GM18502 (cell line): ENCODE results near the gene PRR5L.

Source experiments
- ATAC-seq: cut with Tn5 transposase; IDR thresholded peaks from one replicate; pipeline ENCODE4 v1.9.1; 2021; ENCODE audit warnings: mild to moderate bottlenecking; ENCODE audit not compliant: unreplicated experiment, poor library complexity

PRR5L gene

DNA sequence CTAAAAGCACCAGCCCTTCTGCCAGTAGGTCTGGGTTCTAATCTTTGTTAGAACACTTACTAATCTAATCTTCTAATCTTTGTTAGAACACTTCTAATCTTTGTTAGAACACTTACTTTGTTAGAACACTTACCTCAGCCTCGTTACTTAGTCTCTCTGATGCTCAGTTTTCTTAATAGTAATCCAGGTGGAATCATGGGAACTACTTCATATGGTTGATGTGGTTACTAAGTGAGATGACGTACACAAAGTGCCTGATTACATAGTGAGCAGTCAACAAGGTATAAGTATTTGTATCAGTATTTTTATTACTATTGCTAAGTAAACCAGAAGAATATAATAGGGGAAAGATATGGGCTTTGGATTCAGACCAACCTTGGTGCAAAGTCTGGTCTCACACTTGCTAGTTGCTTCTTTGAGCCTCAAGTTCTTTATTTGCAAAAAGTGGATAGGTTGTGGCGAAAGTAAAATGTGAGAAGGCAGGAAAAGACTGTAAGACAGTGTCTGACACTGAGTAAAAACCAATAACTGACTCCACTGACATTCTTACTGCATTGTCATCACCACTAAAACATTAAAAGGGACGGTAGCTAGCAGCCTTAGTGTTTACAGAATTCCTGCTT, 130.2 kb downstream of the PRR5L start:
- no peak for ATAC-seq

DNA sequence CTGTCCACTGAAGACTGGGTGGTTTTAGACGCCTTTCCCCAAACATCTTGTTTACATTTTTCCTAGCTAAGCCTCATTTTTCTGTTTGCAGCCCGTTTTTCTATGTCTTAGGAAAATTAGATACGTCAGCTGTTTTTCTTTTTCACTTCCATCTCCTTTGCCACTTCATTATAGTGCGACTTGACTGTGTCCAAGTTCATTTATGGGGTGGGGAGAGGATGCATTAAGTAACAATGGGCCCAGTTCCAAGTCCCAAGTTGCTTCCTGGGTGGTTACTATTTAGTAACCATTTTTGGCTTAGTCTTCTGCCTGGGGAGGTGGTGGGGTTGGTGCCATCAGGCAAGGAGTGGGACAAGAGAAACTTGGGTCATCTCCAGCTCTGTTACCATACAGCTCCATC, 131.0 kb downstream of the PRR5L start:
- ATAC-seq, result no peak

GRCh38 chr11:36427876-36428275, 131.8 kb downstream of the PRR5L start:
- no peak for ATAC-seq

GRCh38 chr11:36431429-36432092, 135.5 kb downstream of the PRR5L start:
- no peak for ATAC-seq

DNA sequence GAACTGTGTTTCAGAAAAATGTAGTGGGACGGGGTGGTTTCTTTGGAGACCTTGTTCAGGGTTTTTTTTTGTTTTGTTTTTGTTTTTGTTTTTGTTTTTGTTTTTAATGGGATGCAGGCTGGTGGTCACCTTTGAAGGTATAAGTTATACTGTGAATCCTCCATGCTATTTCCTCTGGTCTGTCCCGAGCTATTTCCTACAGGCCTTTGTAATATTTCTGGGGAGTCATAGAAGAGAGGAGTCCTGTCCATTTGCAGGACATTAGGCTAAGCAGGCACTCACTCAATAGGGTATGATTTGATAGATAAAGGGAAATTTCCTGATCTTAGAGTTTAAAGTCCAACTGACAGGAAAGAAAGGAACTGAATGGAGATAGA, 136.0 kb downstream of the PRR5L start:
- no peak for ATAC-seq

DNA sequence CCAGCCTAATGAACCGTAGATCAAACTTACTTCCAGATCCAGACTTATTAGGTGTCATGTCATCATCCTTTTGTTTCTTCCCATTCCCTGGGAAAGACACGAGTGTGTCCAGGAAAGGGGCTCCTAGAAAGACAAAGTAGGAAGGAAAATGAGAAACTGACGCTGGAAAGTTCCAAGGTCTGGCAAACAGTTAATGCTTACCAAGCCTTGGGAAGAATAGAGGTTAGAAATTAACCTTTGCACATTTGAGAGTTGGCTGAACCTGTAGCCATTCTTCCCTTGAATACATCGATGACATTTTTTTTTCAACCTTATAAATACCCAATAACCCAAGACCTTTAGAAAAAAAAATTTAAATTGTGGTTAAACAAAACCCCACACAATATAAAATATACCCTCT, 136.7 kb downstream of the PRR5L start:
- ATAC-seq, result no peak

DNA sequence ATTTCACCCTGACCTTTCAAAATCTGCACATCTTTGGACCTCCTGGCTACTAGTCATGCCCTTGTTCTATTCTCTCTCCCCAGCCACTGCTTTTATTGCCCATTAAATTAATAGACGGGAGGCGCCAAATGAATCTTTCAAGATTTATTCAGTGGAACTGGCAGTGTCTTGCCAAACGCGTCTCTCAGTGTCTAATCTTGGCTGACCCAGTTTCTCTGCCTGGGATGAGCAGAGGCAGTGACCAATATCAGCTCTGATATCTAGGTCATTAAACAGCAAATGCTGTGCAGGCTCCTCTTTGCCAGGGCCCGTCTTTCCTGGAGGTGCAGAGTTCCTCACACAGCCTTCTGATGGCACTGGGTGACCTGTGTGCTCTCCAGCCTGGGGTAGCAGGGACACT, 140.0 kb downstream of the PRR5L start:
- no peak for ATAC-seq

DNA sequence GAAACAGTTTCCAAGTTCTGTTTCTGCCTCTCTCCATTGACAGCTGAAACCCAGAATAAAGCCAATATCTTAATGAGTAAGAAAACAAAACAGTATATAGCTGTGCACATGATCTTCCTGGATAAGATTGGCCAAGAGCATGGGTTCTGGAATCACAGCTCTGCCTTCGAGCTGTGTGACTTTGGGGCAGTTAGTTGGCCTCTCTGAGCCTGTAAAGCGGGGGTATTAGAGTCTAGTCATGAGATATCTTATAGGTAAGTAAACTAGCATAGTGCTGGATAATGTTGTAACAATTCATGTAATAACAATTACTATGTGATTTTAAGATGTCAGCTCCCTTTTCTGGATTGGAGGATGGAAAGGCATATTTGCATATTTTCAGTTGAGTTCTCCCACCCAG, 140.5 kb downstream of the PRR5L start:
- ATAC-seq, result no peak

- no peak for ATAC-seq
Observed at GRCh38 chr11:36437413-36437812, 141.3 kb downstream of the PRR5L start.

GRCh38 chr11:36438126-36438525, 142.0 kb downstream of the PRR5L start:
- ATAC-seq, result no peak

DNA sequence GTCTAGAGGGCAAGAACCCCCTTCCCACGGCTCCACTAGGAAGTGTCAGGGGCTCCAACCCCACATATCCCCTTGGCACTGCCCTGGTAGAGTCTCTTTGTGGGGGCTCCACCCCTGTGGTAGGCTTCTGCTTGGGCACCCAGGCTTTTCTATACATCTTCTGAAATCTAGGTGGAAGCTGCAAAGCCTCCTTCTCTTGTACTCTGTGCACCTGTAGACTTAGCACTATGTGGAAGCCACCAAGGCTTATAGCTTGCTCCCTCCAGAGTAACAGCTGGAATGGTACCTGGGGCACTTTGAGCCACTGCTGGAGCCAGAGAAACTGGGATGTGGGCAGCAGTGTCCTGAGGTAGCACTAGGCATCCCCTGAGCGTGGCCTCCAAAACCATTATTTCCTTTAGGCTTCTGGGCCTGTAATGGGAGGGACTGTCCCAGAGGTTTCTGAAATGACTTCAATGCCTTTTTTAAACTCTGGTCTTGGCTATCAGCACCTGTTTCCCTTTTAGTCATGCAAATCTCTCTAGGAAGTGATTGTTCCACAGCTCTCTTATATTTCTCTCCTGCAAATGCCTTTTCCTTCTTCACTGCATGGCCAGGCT, 145.6 kb downstream of the PRR5L start:
- peak; percentile 98 for ATAC-seq

- ATAC-seq, result no peak
Observed at GRCh38 chr11:36443661-36444060, 147.6 kb downstream of the PRR5L start.

GRCh38 chr11:36446135-36446534, 150.0 kb downstream of the PRR5L start:
- ATAC-seq, result no peak

DNA sequence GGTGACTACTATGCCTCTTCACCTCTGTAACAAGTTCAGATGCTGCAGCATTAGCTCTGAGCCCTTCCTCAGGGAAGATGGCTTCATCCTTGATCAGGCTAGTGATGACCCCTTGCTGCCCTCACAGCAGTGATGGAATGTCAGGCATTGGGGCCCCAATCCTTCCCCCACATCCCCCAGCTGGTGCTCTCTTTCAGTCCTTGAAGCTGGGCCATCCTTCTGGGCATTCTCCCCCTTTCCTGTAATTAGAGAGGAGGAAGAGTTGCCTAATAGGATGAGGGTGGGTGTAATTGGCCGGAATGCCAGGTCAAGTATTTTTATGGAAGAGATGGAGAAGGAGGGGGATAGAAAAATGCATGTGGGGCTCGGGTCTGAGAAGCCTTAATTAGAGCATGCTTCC, 151.4 kb downstream of the PRR5L start:
- ATAC-seq, result no peak

- no peak for ATAC-seq
Observed at GRCh38 chr11:36447947-36448346, 151.9 kb downstream of the PRR5L start.

- peak; percentile 21 for ATAC-seq
Observed at GRCh38 chr11:36449561-36450096, 153.5 kb downstream of the PRR5L start.

- ATAC-seq, result peak; percentile 79
Observed at GRCh38 chr11:36450110-36450572, 154.1 kb downstream of the PRR5L start.

- ATAC-seq, result no peak
Observed at GRCh38 chr11:36451045-36451444, 155.0 kb downstream of the PRR5L start.

DNA sequence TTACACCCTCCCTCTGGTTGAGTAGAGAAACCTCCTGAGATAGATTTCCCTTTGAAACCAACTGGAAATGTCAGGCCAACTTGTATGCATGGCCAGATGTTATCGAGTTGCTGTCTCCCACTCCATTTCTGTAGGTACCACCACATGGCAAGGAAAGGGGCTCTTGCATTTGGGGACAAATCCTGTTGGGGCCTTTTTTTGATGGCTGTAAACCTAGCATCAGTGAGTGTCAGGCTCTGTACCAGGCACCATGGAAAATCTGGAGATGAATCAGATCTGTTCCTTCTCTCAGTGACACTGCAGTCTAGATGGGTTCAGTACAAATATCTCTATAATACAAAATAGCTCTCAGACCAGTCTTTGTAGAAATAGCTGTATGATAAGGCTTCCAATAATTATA, 155.6 kb downstream of the PRR5L start:
- no peak for ATAC-seq

DNA sequence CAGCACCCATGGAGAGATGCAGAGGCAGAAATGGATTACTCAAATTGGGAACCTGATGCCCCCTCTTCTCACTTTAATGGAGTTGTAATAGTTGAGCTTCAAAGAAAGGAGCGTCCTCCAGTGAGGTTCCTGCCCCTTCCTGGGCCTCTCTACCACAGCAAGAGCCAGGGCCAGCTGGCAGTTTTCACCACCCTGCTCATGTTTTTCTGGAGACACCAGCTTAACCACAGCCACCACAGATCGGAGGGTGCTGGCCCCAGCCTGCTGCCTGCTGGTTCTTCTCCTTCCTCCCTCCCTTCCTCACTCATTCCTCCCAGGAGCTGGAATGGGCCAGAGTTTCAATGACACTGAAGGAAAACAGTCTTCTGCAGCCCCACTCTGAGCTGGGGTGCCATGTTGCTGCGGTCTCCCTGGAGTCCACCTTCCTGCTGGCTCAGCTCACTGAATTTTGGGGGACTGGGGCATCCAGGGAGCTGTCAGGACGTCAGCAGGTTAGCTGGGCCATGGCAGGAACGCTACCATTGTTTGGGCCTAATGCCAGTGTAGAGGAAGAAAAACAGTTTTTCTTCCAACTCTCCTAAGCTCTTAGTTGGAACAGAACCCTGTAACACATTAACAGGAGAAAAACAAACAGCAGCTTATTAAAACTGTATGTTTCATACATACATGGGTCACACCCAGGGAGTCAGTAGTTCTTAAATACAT, 156.3 kb downstream of the PRR5L start:
- no peak for ATAC-seq

DNA sequence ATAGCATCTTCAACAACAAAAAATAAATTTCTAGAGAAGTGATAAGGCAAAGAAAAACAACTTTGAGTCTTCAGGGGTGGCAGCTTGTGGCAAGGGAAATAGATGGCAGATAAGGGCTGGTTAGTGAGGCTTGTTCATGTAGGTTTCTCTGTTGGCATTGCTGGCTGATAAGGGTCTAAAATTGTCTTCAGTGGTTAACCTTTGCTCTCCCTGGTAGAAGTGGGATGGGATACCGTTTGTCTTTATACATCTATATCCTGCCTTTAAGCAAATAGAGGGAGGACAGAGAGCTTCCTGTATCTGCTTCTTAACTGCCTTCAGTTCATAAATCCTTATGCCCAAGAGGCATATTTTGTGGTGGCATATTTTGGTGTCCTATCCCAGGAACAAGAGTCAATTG, 156.9 kb downstream of the PRR5L start:
- ATAC-seq, result no peak
